CD4-positive, alpha-beta T cell treated with Interleukin-12 subunit alpha and Interleukin-12 subunit beta, for 1 hour (primary cell): ENCODE measurements around the gene CCDC13.

Experiments
- DNase-seq: peaks from one replicate; pipeline ENCODE4 v3.0.0-alpha.2; 2020

CCDC13 gene

DNA sequence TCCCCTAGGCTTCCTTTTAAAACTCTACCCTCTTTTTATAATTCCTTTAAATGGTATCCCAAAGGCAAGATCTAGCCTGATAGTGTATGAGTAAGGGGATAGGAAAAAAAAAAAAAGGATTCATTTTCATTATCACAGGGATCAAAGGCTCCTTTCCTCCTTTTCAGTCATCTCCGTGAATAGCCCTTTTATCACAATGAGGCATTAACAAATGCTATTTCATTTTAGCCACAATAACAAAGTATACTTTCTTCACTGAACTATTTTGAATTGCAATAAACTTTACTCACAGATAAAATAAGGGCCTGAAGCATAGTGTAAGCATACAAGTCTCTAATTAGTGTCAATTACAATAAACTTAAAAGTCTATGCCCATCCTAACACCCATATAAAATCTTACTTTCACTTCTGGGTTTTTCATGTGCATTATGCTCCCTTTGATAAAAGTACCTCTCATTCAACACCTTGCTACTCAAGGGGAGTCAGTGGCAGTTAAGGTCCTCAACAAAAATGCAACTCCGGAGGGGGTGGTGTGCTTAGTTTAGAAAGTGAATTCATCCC lies 22.6 kb upstream of the CCDC13 start:
- DNase-seq, result no peak

DNA sequence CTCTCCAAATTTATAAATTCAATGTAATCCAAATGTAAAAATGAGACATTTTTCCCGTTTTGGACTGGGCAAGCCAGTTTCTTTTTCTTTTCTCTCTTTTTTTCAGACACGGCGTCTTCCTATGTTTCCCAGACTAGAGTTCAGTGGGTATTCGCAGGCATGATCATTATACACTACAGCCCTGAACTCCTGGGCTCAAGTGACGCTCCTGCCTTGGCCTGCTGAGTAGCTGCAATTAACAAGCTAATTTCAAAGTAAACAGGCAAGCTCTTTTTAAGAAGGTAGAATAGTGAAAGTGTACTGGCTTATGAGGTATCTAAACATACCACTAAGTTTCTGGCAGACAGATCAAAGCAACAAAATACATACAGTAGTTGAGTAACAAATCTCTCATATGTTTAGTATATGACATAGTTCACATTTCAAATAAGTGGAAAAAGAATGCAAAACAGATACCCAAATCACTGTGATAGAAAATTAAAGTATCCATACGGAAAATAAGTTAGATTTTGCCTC lies 17.7 kb upstream of the CCDC13 start:
- no peak for DNase-seq

DNA sequence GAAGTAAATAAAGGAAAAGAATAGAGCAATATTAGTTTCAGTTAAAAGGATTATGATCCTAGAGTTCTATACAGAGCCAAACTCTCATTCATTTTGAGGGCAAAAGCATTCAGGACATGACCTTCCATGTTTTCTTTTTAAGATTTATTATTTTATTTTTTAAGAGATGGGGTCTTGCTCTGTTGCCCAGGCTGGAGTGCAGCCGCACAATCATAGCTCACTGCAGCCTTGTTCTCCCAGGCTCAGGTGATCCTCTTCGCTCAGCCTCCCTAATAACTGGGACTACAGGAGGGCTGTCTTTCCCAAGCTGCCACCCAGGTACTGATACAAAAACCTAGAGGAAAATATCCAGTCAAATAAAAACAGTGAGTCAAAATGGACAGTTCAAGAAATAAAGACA lies 13.6 kb upstream of the CCDC13 start:
- DNase-seq, result no peak

DNA sequence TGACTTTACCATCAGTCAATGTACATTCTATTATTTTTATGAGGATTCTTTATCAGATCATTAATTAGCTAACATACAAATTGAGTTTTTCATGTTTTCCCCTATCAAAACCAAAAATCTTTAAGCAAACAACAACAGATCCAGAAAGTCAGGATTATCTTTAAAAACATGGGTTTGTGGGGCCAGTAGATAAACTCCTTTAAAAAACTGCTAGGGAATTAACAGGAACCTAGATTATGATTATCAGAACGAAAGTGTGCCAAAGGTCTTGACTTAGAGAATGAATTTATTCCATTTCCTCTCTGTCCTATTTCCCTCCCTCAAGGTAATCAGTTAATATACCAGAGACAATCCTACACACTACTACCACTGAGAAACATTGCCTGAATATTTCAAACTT lies 13.2 kb upstream of the CCDC13 start:
- DNase-seq, result no peak

DNA sequence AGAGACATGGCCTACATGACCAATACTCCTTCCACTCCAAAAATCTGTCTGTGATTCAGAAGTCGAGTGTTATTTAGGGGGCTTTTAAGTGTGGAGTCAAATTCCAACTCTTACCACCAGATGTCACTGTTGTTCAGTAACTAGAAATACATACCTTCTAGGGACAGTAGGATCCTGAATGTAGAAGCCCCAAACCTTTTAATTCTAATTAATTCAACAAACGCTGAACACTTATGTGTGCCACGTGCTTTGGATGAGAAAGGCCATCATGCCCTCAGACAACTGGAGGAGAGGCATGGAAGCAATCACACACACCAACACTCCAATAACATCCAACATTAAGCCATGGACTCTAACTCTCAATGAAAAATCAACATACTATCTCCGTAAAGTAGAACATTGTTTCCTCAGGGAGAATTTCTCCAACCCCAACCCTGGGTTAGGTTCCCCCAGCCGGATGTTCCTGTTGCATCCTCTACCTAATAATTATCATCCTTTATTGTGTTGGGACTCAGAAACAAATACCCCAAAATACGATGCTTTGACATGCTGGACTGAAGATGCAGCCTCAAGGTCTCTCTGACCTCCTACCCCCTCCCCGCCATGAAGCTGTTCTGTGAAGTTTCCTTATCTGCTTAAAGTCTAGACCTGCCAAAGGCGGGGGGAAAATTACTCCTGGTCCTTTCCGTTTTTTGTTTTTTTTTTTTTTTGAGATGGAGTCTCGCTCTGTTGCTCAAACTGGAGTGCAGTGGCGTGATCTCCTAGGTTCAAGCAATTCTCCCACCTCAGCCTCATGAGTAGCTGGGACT lies 8.0 kb upstream of the CCDC13 start:
- DNase-seq, result peak; percentile 77

DNA sequence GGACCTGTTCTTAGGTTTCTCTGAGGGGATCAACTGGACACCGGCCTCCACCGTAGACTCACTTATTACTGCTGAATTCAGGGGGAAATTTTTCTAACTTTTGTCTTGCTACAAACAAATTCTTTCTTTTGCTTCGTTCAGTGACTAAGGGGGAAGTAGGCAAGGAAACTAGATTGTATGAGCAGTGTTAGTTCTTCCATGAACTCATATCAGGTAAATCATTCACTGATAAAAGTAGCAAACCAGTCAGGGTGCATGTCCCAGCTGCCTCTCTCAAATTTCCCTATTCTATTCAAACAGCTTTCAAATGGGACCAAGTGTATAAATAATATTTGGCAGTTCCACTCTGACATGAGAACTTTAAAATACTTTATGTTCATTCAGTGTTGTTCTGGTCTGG lies 7.3 kb upstream of the CCDC13 start:
- DNase-seq, result no peak

DNA sequence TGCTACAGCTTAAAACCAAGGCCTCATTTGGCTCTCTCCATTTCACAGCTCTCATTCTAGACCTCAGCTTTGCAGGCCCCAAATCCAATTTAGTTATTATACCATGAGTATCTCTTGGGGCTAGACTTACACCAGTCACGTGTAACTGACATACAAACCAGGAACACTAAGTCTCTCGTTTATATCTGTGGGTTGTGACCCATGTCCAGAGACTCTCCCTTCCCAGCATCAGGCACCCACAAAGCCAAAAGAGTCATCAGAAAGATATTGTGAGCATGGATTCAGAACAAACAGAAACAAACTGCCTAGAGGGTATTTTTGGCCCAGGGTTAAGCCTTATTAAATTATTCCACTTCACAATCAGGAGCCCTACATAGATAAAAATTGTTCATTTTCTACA lies 5.6 kb upstream of the CCDC13 start:
- DNase-seq, result no peak

DNA sequence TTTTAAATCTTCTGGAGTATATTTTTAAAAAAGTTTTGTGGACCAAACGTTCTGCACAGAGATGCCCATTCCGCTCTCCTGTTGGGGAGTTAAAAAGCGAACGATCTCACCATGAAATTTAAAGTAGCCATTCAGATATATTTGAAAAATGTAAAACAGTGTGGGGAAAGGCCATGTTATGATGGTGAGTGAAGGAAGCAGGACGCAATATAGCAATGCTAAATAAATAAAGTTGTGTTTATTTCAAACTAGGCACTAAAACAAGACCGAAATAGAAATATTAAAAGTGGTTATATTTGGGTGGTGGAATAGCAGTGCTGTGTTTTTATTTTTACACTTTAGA lies 327 bp upstream of the CCDC13 start:
- no peak for DNase-seq

DNA sequence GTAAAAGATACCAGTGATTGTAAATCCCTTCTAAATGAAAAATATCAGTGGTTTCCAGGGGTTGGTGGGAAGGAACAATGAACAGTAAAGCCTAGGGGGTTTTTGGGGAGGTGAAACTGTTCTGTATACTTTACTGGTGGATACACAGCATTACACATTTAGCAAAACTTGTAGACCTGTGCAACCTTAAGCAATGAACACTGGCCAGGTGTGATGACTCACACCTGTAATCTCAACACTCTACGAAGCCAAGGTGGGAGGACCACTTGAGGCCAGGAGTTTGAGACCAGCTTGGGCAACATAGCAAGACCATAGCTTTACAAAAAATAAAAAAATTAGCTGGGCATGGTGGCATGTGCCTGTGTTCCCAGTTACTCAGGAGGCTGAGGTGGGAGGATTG lies 1.8 kb downstream of the CCDC13 start:
- DNase-seq, result no peak

DNA sequence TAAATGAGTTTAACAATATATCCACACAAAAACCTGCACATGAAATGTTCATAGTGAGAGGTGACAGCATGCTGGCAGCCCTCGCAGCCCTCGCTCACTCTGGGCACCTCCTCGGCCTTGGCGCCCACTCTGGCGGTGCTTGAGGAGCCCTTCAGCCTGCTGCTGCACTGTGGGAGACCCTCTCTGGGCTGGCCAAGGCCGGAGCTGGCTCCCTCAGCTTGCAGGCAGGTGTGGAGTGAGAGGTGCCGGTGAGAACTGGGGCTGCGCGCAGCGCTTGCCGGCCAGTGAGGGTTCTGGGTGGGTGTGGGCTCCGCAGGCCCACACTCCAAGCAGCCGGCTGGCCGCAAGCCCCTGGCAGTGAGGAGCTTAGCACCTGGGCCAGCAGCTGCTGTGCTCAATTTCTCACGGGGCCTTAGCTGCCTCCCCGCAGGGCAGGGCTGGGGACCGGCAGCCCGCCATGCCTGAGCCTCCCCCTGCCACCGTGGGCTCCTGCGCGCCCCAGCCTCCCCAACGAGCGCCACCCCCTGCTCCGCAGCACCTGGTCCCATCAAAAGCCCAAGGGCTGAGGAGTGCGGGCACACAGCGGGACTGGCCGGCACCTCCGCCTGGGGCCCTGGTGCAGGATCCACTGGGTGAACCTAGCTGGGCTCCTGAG lies 3.4 kb downstream of the CCDC13 start:
- no peak for DNase-seq

DNA sequence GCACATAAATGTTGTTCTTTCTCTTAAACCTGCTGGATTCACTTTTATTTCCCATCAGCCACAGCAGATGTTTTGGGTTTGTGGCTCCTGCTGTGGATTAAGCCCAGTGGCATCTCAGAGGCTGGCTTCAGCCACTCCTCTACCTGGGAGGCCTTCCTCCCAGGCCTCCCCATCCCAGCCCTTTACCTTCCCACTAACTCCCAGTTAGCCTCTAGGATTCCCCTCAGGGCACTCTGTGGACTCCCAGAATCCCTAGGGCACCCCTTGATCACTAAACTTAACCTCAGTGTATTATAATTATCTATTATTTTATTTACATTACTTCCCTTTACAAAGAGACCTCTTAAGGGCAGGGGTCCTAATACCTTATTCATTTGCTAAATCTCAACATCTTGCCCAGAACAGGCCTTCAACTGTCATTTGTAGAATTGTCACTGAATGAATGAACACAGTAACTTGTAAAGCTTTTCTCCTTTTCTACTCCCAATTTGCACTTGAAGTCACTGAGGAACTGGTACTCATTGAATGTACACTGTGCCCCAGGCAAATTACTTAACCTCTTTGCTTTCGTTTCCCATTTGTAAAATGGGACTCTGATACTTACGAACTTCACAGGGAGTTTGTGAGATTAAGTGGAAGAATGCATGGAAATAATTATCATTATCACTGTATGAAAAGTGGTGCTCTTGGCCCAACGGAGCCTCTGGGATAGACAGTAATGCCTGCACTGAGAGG lies 8.3 kb downstream of the CCDC13 start:
- no peak for DNase-seq

DNA sequence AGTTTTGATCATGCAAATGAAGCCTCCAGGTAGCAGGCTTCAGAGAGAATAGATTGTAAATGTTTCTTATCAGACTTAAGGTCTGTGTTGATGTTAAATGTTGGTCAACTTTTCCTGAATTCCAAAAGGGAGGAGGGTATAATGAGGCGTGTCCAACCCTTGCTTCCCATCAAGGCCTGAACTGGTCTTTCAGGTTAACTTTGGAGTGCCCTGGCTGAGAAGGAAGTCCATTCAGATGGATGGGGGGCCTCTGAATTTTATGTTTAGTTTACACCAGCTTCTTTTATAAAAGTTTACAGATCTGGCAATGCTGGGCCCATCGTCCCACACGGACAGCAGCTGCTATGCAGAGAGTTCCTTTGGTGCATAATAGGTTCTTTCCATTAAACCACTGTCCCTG lies 8.9 kb downstream of the CCDC13 start:
- no peak for DNase-seq

DNA sequence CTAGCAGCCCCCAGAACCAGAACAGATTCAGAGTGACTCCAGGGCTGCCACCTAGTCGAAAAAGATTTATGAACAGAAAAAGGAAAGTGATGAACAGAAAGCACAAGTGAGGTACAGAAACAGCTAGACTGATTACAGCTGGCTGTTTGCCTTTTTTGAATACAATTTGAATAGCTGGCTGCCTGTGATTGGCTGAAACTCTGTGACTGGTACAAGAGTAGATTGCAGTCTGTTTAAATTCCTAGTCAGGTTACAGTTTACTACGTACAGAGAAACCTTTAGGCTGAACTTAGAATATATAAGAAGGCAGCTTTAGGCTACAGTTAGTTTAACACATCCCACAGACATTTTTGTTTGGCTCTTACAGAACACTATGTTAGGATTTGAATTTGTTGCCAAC lies 10.0 kb downstream of the CCDC13 start:
- no peak for DNase-seq

DNA sequence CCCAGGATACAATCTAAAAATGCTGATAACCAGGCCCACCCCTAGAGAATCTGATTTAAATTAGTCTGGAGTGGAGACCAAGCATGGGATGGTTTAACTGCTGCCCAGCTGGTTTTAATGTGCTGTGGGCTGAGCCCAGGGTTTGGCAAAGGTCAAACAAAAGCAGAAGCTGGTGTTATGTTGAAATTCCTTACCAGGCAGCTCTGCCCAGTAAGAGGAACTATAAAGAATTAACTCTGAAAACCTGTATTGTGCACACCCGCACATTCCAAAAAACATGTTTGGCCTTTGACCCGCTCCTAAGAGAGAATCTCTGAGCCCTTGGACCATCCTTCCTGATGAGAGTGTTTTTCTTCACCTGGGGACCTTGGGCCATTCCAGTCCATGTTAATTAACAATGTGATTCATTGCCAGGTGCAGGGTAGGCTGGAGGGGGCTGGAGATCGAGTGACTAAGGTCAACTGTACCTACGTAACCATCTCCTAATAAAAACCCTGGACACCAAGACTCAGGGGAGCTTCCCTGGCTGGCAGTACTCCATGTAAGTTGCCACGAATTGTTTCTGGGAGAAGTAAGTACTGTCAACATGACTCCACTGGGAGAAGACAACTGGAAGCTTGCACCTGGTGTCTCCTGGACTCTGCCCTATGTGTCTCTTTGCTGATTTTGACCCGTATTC lies 10.9 kb downstream of the CCDC13 start:
- DNase-seq, result no peak

DNA sequence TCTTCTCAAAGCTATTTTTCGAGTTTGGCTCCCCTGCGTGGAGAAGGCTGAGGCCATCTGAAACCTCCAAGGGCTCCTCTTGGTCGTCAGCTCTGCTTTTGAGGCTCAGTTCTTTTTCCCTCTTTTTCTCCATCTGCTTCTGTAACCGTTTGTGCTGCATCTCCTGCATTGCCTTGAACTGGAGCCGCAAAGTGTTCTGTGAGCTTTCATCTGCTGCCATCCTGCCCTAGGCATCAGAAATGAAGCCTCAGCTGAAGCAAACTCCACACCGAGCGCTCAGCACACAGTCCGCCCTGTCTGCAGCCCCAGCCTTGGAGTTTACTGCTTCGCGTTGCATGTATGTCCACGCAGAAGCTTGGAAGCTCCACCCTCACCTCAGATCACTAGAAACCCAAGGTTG lies 14.9 kb downstream of the CCDC13 start:
- no peak for DNase-seq

DNA sequence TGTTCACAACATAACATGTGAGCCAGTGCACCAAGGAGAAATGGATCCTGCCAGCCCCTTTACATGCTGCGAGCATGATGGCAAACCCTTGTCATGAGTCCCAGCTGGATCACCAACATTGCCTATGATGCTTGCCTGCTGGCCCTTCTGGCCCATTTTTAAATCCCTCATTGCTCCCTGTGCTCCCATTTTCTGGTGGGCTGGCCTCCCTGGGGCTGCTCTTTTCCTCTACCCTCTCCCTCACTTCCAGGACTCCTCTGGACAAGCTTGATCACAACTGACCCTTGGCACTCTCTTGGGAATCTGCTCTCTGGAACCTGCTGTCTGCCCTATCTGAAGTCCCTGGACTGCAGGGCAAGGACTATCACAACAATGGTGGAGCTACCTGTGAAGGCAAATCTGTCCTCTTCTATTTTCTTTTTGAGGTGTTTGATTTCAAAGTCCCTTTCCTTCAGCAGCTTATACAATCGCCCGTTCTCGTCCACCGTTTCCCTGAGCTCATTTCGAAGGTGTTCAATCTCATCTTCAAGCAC lies 16.3 kb downstream of the CCDC13 start:
- no peak for DNase-seq

DNA sequence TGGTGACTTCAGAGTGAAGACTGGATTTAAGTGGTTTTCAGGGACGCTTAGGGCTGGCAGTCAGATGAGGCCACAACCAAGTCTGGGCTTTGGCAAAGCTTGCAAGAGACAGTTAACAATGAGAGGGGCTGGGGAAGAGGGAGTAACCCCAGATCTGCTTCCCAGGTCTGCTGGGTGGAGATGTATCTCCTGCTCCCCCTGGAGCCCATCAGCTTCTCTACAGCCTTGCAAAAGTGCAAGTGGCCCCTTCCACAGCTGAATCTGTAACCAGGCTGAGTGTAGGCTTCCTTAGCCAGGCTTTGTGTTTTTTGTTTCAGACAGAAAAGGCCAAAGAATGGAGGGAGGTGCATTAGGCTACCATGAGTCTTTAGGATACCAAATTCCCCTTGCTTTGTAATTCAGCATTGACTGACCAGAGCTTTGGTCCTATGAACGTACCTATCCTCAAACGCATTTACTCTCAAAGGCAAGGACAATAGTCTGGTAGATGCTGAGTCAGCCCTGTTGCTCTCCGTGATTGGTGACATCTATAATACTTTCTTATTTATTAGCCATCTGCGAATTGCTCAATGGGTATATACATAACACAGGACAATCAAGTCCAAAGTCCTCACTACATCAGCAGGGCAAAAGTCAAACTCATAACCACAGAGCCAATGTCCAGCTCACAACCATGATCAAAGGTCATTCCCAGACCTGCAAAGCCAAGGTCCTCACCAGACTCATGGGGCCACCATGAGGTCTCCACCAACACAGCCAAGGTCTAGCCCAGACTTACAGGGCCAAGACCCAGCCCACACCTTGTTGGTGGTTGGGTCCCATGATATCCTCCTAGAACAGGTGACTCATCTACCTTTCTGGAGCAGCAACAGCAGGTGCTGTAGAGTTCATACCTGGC lies 17.1 kb downstream of the CCDC13 start:
- DNase-seq, result peak; percentile 24

DNA sequence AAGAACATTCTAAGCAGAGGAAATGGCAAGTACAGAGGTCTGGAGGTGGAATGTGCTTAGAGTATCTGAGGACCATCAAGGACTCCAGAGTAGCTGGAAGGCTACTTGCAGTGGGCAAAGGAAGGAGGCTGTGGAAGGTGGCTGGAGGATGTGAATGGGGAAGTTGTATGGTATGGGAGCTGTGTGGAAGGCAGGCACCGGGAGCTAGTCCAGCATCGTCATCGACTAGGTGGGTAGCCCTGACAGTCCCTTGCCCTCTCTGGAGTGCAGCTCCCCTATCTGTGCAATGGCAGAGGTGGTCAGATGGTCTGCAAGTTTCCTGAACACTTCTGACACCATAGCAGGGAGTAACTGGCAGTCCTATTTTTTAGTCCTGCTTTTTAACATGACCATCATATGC lies 19.3 kb downstream of the CCDC13 start:
- no peak for DNase-seq

DNA sequence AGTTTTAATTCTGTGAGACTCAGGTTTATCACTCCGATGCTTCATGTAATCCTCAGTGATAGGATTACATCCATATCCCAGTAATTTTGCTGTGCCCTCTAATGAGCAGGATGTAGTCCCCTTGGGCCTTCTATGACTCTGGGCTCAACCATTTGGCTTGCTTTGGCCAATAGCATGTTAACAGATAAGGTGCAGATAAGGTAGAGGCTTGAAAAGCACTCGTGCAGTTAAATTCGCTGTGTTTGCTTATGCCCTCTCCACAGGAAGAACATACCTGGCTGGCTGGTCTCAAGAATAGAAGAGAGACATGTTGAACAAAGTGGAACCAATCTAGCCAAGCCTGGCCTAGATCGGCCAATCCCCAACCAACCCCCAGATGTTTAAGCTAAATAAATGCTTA lies 20.1 kb downstream of the CCDC13 start:
- no peak for DNase-seq

DNA sequence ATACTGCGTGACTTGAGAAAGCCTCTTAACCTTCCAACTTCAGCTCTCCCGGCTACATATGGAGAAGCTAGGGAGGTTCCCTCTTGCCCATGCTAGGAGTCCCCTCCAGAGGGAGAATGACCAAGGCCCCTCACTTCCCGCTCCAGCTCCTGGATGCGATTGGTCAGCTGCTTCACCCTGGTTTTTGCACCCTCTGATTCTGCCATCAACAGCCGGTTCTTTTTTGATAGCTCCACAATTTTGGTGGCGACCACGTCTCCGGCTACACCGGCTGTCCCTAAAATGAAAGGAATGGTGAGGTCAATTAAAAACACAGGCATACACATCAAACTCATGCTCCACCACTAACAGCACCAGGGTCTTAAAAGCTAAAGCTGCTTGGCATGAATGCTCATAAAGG lies 20.6 kb downstream of the CCDC13 start:
- DNase-seq, result no peak

DNA sequence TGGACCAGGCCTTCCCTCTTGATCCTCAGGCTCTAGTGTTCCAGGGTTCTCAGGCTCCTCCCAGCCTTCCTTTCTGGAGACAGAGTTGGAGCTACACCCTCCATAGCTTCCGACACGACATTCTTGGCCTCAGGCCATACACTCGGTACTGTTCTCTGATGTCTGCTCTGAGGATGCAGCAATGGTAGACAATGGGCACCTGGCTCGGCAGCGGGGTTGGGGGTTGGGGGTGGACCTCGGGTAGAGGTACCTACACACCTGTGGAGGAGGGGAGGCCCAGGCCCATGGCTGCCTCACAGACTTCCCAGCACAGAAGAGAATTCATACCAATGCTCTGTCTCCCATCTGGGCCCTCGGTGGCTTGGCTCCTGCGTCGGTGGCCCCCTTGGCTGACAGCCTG lies 21.4 kb downstream of the CCDC13 start:
- DNase-seq, result no peak

DNA sequence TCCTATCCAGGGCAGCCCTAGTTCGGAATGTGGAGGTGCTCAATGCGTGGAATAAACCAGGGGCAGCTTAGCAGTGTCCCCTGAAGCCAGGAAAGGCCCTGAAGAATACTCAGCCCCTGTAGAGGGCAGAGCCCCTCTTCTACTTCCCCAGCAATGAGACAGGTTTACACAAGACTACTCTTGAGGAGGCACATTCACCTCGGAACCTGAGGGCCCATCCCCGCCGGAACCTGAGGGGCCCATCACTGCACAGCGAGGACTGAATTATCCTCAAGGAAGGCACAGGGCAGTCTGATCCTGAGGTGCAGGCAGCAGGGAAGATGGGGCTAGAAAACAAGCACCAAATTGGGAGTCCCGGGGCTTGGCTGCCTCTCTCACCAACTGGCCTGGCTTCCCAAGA lies 22.2 kb downstream of the CCDC13 start:
- no peak for DNase-seq
